Measurements from ENCODE around the gene ASGR1.
"Not testable (repeated sequence)": the region's sequence is repeated elsewhere in the genome, so short reads cannot be mapped to it uniquely, and the experiment has no call there.

The ASGR1 gene

GRCh38 chr17:7190276-7190917, 11.2 kb upstream of the ASGR1 start:
- DNase-seq = no peak

- no peak for DNase-seq
Observed at GRCh38 chr17:7186241-7186640, 7.1 kb upstream of the ASGR1 start.

GRCh38 chr17:7184647-7185046, 5.5 kb upstream of the ASGR1 start:
- DNase-seq = no peak

- DNase-seq = no peak
Observed at GRCh38 chr17:7184091-7184488, 4.9 kb upstream of the ASGR1 start.

- no peak for DNase-seq
Observed at GRCh38 chr17:7183433-7184090, 4.4 kb upstream of the ASGR1 start.

GRCh38 chr17:7182101-7182500, 2.9 kb upstream of the ASGR1 start:
- DNase-seq = not testable (repeated sequence)

- DNase-seq = no peak
Observed at GRCh38 chr17:7178973-7179316, 225 bp downstream of the ASGR1 start.

GRCh38 chr17:7177954-7178477, 1.2 kb downstream of the ASGR1 start:
- DNase-seq = no peak

GRCh38 chr17:7177191-7177953, 1.8 kb downstream of the ASGR1 start:
- peak; percentile 59 for DNase-seq

- DNase-seq = no peak
Observed at GRCh38 chr17:7176841-7177190, 2.4 kb downstream of the ASGR1 start.

- DNase-seq = no peak
Observed at GRCh38 chr17:7176107-7176840, 2.9 kb downstream of the ASGR1 start.

GRCh38 chr17:7175330-7175733, 3.8 kb downstream of the ASGR1 start:
- DNase-seq = no peak

GRCh38 chr17:7174603-7175326, 4.4 kb downstream of the ASGR1 start:
- no peak for DNase-seq

GRCh38 chr17:7173687-7174602, 5.2 kb downstream of the ASGR1 start:
- peak; percentile 46 for DNase-seq

GRCh38 chr17:7172522-7173191, 6.5 kb downstream of the ASGR1 start:
- DNase-seq = not testable (repeated sequence)

- not testable (repeated sequence) for DNase-seq
Observed at GRCh38 chr17:7169565-7169908, 9.6 kb downstream of the ASGR1 start.

- DNase-seq = not testable (repeated sequence)
Observed at GRCh38 chr17:7168841-7169564, 10.2 kb downstream of the ASGR1 start.

GRCh38 chr17:7167832-7168231, 11.3 kb downstream of the ASGR1 start:
- no peak for DNase-seq

GRCh38 chr17:7166873-7167272, 12.3 kb downstream of the ASGR1 start:
- DNase-seq = no peak

GRCh38 chr17:7159571-7159970, 19.6 kb downstream of the ASGR1 start:
- not testable (repeated sequence) for DNase-seq

Data from stimulated activated naive CD4-positive, alpha-beta T cell treated with Interleukin-2 at 50 U/mL for 16 hours (primary cell).